OCI-LY1 (cell line): ENCODE data around the gene KANTR.

ENCODE experiments used
- EZH2 ChIP-seq: fragments of 200-600 bp; sonication (generic), shearing (Covaris generic); IDR thresholded peaks from 2 replicates; pipeline ENCODE4 v1.8.0; 2017; ENCODE audit warnings: borderline replicate concordance, mixed run types, mild to moderate bottlenecking, antibody characterized with exemption, low read length, moderate library complexity, mixed read lengths
- TF ChIP-seq, protein P1 (sequence below): fragments of 200-600 bp; sonication (generic), shearing (Covaris generic); IDR thresholded peaks from 2 replicates; pipeline ENCODE4 v1.5.1; 2017; ENCODE audit warnings: mild to moderate bottlenecking, antibody characterized with exemption, low read length, moderate library complexity, mixed read lengths

DNA sequence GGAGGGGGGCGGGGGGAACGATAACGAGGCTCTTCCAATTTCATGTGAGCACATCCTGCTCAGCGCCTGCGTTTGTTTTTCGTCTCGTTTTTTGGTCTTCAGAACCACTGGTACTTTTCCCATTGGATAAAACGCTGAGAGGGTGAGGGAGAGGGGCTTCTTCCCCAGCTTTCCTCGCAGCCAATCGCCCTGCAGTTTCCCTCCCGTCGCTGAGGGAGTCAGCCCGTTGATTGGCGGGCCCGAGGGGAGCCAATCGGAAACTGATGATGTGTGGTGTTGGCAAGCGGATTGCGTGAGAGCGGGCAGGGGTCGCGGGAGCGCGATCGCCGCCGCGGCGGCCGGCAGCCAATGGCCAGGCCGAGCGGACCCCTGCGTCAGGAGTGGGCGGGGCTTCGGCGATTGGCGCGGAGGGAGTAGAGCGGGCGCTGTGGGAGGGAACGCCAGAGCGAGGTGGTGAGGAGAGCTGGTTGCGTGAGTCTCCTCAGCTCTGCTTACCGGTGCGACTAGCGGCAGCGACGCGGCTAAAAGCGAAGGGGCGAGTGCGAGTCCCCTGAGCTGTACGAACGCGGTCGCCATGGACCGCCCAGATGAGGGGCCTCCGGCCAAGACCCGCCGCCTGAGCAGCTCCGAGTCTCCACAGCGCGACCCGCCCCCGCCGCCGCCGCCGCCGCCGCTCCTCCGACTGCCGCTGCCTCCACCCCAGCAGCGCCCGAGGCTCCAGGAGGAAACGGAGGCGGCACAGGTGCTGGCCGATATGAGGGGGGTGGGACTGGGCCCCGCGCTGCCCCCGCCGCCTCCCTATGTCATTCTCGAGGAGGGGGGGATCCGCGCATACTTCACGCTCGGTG is 11.8 kb upstream of the KANTR start, which contains the start of gene TSPYL2:
- TF ChIP-seq, protein P1, sequence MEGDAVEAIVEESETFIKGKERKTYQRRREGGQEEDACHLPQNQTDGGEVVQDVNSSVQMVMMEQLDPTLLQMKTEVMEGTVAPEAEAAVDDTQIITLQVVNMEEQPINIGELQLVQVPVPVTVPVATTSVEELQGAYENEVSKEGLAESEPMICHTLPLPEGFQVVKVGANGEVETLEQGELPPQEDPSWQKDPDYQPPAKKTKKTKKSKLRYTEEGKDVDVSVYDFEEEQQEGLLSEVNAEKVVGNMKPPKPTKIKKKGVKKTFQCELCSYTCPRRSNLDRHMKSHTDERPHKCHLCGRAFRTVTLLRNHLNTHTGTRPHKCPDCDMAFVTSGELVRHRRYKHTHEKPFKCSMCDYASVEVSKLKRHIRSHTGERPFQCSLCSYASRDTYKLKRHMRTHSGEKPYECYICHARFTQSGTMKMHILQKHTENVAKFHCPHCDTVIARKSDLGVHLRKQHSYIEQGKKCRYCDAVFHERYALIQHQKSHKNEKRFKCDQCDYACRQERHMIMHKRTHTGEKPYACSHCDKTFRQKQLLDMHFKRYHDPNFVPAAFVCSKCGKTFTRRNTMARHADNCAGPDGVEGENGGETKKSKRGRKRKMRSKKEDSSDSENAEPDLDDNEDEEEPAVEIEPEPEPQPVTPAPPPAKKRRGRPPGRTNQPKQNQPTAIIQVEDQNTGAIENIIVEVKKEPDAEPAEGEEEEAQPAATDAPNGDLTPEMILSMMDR: no peak
- no peak for TF ChIP-seq EZH2
